ENCODE results near the gene RNF207.
A peak's percentile ranks its signal among the peaks of the same experiment; 100 is the strongest.
"Not testable (repeated sequence)": the region's sequence is repeated elsewhere in the genome, so short reads cannot be mapped to it uniquely, and the experiment has no call there.

The RNF207 gene

GRCh38 chr1:6200188-6200809 is 5.6 kb upstream of the RNF207 start:
- DNase-seq (ENCODE audit: low spot score), result no peak

- no peak for DNase-seq (ENCODE audit: low spot score)
These were observed 3.7 kb upstream of the RNF207 start for GRCh38 chr1:6202256-6202655.

GRCh38 chr1:6206520-6206855 is 569 bp downstream of the RNF207 start:
- DNase-seq (ENCODE audit: low spot score), result no peak

- no peak for DNase-seq (ENCODE audit: low spot score)
These were observed 1.4 kb downstream of the RNF207 start for GRCh38 chr1:6207075-6207885.

- no peak for DNase-seq (ENCODE audit: low spot score)
These were observed 2.0 kb downstream of the RNF207 start for GRCh38 chr1:6207921-6208320.

GRCh38 chr1:6208723-6209660 is 3.1 kb downstream of the RNF207 start:
- DNase-seq (ENCODE audit: low spot score), result peak; percentile 89

- DNase-seq (ENCODE audit: low spot score), result no peak
These were observed 4.0 kb downstream of the RNF207 start for GRCh38 chr1:6209661-6210580.

GRCh38 chr1:6210591-6211355 is 4.9 kb downstream of the RNF207 start:
- no peak for DNase-seq (ENCODE audit: low spot score)

- no peak for DNase-seq (ENCODE audit: low spot score)
These were observed 5.8 kb downstream of the RNF207 start for GRCh38 chr1:6211731-6212130.

- no peak for DNase-seq (ENCODE audit: low spot score)
These were observed 6.5 kb downstream of the RNF207 start for GRCh38 chr1:6212193-6212959.

GRCh38 chr1:6218375-6219164 is 12.7 kb downstream of the RNF207 start:
- no peak for DNase-seq (ENCODE audit: low spot score)

- DNase-seq (ENCODE audit: low spot score), result not testable (repeated sequence)
These were observed 13.7 kb downstream of the RNF207 start for GRCh38 chr1:6219641-6220040.

GRCh38 chr1:6220236-6220635 is 14.3 kb downstream of the RNF207 start:
- no peak for DNase-seq (ENCODE audit: low spot score)

GRCh38 chr1:6221210-6221784 is 15.4 kb downstream of the RNF207 start:
- no peak for DNase-seq (ENCODE audit: low spot score)

- DNase-seq (ENCODE audit: low spot score), result peak; percentile 34
These were observed 16.7 kb downstream of the RNF207 start for GRCh38 chr1:6222636-6223035.

- no peak for DNase-seq (ENCODE audit: low spot score)
These were observed 17.7 kb downstream of the RNF207 start for GRCh38 chr1:6223617-6224016.

- no peak for DNase-seq (ENCODE audit: low spot score)
These were observed 18.8 kb downstream of the RNF207 start for GRCh38 chr1:6224718-6225117.

- no peak for DNase-seq (ENCODE audit: low spot score)
These were observed 19.7 kb downstream of the RNF207 start for GRCh38 chr1:6225651-6226050.

GRCh38 chr1:6233376-6233775 is 27.5 kb downstream of the RNF207 start:
- DNase-seq (ENCODE audit: low spot score), result no peak
